Natural killer cell (primary cell): ENCODE measurements around the gene FGF12. TPM values are rescaled to one million over a fixed set of nuclear protein-coding genes. Genes with fewer than 3 reads are reported as not detected.

Experiments
- ATAC-seq, 3 donors: fragments of 150-1000 bp in 2 of 3; fragments of 200-7000 bp in 1 of 3; cut with Tn5 transposase; 1 replicate in 1 of 3; 2 replicates in 2 of 3; pipeline ENCODE4 v1.10.0; 2021; ENCODE audit warnings: mild to moderate bottlenecking in 2 of 3, moderate library complexity in 2 of 3
- DNase-seq, 2 donors: peaks; one replicate each; pipeline versions ENCODE4 v3.0.0 to v3.0.0-alpha.2; 2013 to 2021; ENCODE audit warnings: mixed read lengths in 1 of 2
- H3K27ac ChIP-seq: one replicate; pipeline ENCODE4 v1.5.1; 2013; ENCODE audit warnings: mild to moderate bottlenecking, low read length
- H3K27me3 ChIP-seq: one replicate; pipeline ENCODE4 v1.6.1; 2013; ENCODE audit warnings: low read length; ENCODE audit not compliant: control insufficient read depth, insufficient read depth
- H3K36me3 ChIP-seq: one replicate; pipeline ENCODE4 v1.6.1; 2013; ENCODE audit warnings: low read length; ENCODE audit not compliant: control insufficient read depth, insufficient read depth
- H3K4me1 ChIP-seq: one replicate; pipeline ENCODE4 v1.6.1; 2013; ENCODE audit warnings: low read length; ENCODE audit not compliant: control insufficient read depth, insufficient read depth
- H3K4me3 ChIP-seq: one replicate; pipeline ENCODE4 v1.5.1; 2013; ENCODE audit warnings: low read length
- H3K9me3 ChIP-seq: one replicate; pipeline ENCODE4 v1.6.1; 2013; ENCODE audit warnings: low read length; ENCODE audit not compliant: control insufficient read depth, insufficient read depth
- H3K27ac Mint-ChIP-seq, 2 donors: one replicate each; pipeline ENCODE4 v1.8.0; 2022; ENCODE audit warnings: mild to moderate bottlenecking in 2 of 2, mixed read lengths in 2 of 2, moderate library complexity in 1 of 2
- H3K27me3 Mint-ChIP-seq, 2 donors: one replicate each; pipeline ENCODE4 v1.8.0; 2022; ENCODE audit warnings: low read depth in 2 of 2, mixed read lengths in 2 of 2
- H3K36me3 Mint-ChIP-seq: one replicate; pipeline ENCODE4 v1.8.0; 2022; ENCODE audit warnings: mixed read lengths
- H3K4me1 Mint-ChIP-seq, 2 donors: one replicate each; pipeline ENCODE4 v1.8.0; 2022; ENCODE audit warnings: mixed read lengths in 2 of 2
- H3K4me3 Mint-ChIP-seq: one replicate; pipeline ENCODE4 v1.8.0; 2022; ENCODE audit warnings: mild to moderate bottlenecking, moderate library complexity, mixed read lengths
- H3K9me3 Mint-ChIP-seq, 2 donors: one replicate each; pipeline ENCODE4 v1.8.0; 2022; ENCODE audit warnings: mixed read lengths in 2 of 2
- CTCF ChIP-seq: fragments of 200-600 bp; IDR thresholded peaks from one replicate; pipeline ENCODE4 v1.8.0; 2022; ENCODE audit warnings: antibody characterized with exemption
- WGBS: methylation state at CpG from one replicate; pipeline ENCODE4 v1.1.7; 2013; ENCODE audit warnings: missing lambda C conversion rate; ENCODE audit not compliant: insufficient coverage; 5-methylcytosine and 5-hydroxymethylcytosine counted together
- intact Hi-C: fragments of 100-400 bp; cut with micrococcal nuclease; formaldehyde crosslinking; loops from one replicate; pipeline ENCODE4 v1.14.2; 2022
- total RNA-seq, 4 donors: library from RNA; stranded (reverse); fragments of 120-200 nt in 1 of 4; gene quantifications; one replicate each; pipeline versions ENCODE4 v1.2.3 to v1.2.4, GENCODE V29; 2013 to 2022

FGF12 gene
- total RNA-seq, 3 donors from 2014 or later (not counting 1 experiment from before 2014, with no cell fraction given), result not detected

DNA sequence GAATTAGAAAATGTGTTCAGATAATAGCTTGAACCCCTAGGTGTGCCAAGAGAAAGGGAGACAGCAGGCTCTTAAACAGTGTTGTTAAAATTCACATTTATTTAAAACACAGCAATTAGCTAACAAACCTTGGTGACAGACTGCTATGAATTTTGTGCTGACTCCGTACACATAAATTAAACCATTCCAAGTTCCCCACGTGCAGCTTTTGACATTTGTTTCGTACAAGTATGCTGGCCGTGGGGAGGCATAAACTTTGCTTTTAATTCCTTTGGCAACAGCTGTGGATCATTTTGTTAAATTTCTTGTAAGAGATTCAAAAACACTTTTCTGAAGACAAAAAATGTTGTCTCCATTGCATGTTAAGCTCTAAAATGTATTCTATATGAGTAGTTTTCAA lies 465.3 kb downstream of the FGF12 start:
- no peaks in the 10 kb centered on the region for H3K4me1 ChIP-seq
- Mint-ChIP-seq H3K9me3 (peaks cover 4 to 16% of the 10 kb centered on the region in 2 donors), H3K27ac (no peak overlapping the region), H3K36me3 (no peaks in the 10 kb centered on the region), H3K27me3 (no peaks in the 10 kb centered on the region), H3K4me3 (no peak overlapping the region), H3K4me1 (no peaks in the 10 kb centered on the region)
- H3K4me3 ChIP-seq, result no peak overlapping the region
- ATAC-seq, result no peak
- no peak for TF ChIP-seq CTCF
- H3K27me3 ChIP-seq, result no peaks in the 10 kb centered on the region
- intact Hi-C loops, result no loop called here
- 89% methylated on average over 4 of the region's 4 CpGs for WGBS
- DNase-seq, result no peak
- no peak overlapping the region for H3K27ac ChIP-seq
- peaks cover 2% of the 10 kb centered on the region for H3K9me3 ChIP-seq
- no peaks in the 10 kb centered on the region for H3K36me3 ChIP-seq

DNA sequence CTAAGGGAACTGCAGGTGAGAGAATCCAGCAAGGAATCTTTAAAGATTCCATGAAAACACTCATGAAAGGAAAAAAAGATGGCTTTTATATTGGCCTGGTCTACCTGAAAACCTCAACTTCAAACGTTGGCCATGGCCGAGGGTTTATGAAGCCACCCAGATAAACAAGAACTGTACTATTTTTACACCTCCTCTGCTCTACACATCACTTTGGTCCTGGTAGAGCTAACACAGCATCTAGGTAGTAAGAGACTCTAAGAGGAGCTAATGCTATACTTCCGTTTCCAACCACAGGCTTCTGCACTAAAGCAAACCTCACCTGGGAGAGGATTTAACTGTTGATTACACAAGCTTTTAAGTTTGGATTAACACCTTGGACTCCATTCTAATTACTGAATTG lies 466.2 kb downstream of the FGF12 start:
- DNase-seq, result no peak
- ATAC-seq, result no peak
- no peak for TF ChIP-seq CTCF
- no peak overlapping the region for H3K4me3 Mint-ChIP-seq
- Histone ChIP-seq H3K27me3 (no peaks in the 10 kb centered on the region), H3K4me1 (no peaks in the 10 kb centered on the region), H3K4me3 (no peak overlapping the region), H3K36me3 (no peaks in the 10 kb centered on the region), H3K9me3 (peaks cover 2% of the 10 kb centered on the region), H3K27ac (no peak overlapping the region)
- H3K4me1 Mint-ChIP-seq, result no peaks in the 10 kb centered on the region
- 97% methylated on average over 3 of the region's 3 CpGs for WGBS
- H3K27ac Mint-ChIP-seq, result no peak overlapping the region
- no peaks in the 10 kb centered on the region for H3K36me3 Mint-ChIP-seq
- H3K9me3 Mint-ChIP-seq, result peaks cover 4 to 12% of the 10 kb centered on the region in 2 donors
- no peaks in the 10 kb centered on the region for H3K27me3 Mint-ChIP-seq
- intact Hi-C loops, result no loop called here

DNA sequence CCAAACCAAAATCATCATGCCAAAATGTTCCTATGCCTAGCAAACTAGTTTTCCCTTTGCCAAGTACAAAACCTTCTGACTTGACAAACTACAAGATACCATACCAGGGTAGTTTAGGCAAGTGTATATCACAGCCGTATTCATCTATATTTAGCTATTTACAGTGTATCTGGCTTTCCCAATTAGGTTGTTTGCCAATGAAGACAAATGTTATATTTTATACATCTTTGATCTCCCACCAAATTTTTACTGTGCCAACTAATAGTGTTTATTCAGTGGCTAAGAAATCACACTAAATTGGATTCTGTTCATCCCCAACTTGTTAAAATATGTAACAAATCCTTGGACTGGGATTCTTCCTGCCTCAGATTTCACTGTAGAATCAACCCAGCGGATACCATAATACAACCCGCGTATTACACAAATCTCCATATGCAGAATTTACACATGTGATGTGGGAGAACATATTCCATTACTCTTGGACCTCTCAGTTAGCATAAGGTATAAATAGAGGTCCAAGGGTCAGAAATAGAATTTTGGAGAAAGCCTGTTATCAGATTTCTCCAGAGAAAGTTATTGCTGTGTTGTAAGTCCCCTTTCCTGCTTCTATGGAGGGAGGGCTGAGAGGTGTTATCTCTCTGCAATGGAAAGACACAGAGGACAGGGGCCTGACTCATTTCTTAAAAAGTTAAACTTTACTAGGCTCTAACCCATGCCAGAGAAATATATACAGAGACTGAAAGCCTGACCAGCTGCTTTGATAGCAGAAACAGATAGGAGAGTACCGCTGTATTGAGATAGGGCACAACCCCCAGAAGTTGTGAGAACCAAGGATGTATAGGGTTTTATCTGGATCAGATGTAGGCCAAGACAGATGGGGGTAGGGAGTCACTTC lies 467.0 kb downstream of the FGF12 start:
- TF ChIP-seq CTCF, result no peak
- no peak overlapping the region for H3K27ac Mint-ChIP-seq
- no peaks in the 10 kb centered on the region for H3K36me3 ChIP-seq
- no peaks in the 10 kb centered on the region for H3K36me3 Mint-ChIP-seq
- H3K4me1 ChIP-seq, result no peaks in the 10 kb centered on the region
- H3K27me3 ChIP-seq, result no peaks in the 10 kb centered on the region
- no peak for DNase-seq
- no peak overlapping the region for H3K4me3 Mint-ChIP-seq
- no peaks in the 10 kb centered on the region for H3K27me3 Mint-ChIP-seq
- peaks cover 2% of the 10 kb centered on the region for H3K9me3 ChIP-seq
- intact Hi-C loops, result no loop called here
- 77% methylated on average over 1 of the region's 5 CpGs for WGBS
- H3K4me1 Mint-ChIP-seq, result no peaks in the 10 kb centered on the region
- no peak overlapping the region for H3K4me3 ChIP-seq
- H3K27ac ChIP-seq, result no peak overlapping the region
- ATAC-seq, result no peak
- H3K9me3 Mint-ChIP-seq, result peaks cover 4 to 12% of the 10 kb centered on the region in 2 donors

GRCh38 chr3:192259661-192260060 lies 467.7 kb downstream of the FGF12 start:
- no peak overlapping the region for H3K27ac ChIP-seq
- WGBS, result 76% methylated on average over 3 of the region's 3 CpGs
- ATAC-seq (no peak), DNase-seq (no peak)
- H3K4me1 Mint-ChIP-seq, result no peaks in the 10 kb centered on the region
- no peaks in the 10 kb centered on the region for H3K27me3 Mint-ChIP-seq
- H3K4me3 Mint-ChIP-seq, result no peak overlapping the region
- TF ChIP-seq CTCF, result no peak
- intact Hi-C loops, result no loop called here
- H3K36me3 Mint-ChIP-seq, result no peaks in the 10 kb centered on the region
- H3K9me3 Mint-ChIP-seq, result peaks cover 4 to 12% of the 10 kb centered on the region in 2 donors
- H3K36me3 ChIP-seq, result no peaks in the 10 kb centered on the region
- H3K27ac Mint-ChIP-seq, result no peak overlapping the region
- H3K4me3 ChIP-seq, result no peak overlapping the region
- peaks cover 2% of the 10 kb centered on the region for H3K9me3 ChIP-seq
- no peaks in the 10 kb centered on the region for H3K4me1 ChIP-seq
- no peaks in the 10 kb centered on the region for H3K27me3 ChIP-seq
